HEK293T (cell line): ENCODE measurements around the gene SFPQ.
"Not testable (repeated sequence)": the region's sequence is repeated elsewhere in the genome, so short reads cannot be mapped to it uniquely, and the experiment has no call there.

Experiments
- ARNT ChIP-seq: fragments of 450-650 bp; IDR thresholded peaks from 2 replicates; pipeline ENCODE4 v1.6.1; 2017; ENCODE audit warnings: mild to moderate bottlenecking
- BHLHE40 ChIP-seq: fragments of 450-650 bp; IDR thresholded peaks from 2 replicates; pipeline ENCODE4 v1.6.1; 2016; ENCODE audit warnings: mild to moderate bottlenecking, moderate library complexity, borderline replicate concordance
- CTBP1 ChIP-seq: fragments of 450-650 bp; IDR thresholded peaks from 2 replicates; pipeline ENCODE4 v1.6.1; 2016; ENCODE audit warnings: borderline replicate concordance
- ELF4 ChIP-seq: fragments of 450-650 bp; IDR thresholded peaks from 2 replicates; pipeline ENCODE4 v1.6.1; 2017; ENCODE audit warnings: antibody characterized with exemption
- FOXA1 ChIP-seq: fragments of 450-650 bp; IDR thresholded peaks from 2 replicates; pipeline ENCODE4 v1.6.1; 2016; ENCODE audit warnings: mild to moderate bottlenecking
- FOXK2 ChIP-seq: fragments of 450-650 bp; IDR thresholded peaks from 2 replicates; pipeline ENCODE4 v1.6.1; 2016; ENCODE audit warnings: mild to moderate bottlenecking
- HDGF ChIP-seq: fragments of 450-650 bp; IDR thresholded peaks from 2 replicates; pipeline ENCODE4 v1.6.1; 2017; ENCODE audit warnings: antibody characterized with exemption, borderline replicate concordance
- NFRKB ChIP-seq: fragments of 450-650 bp; IDR thresholded peaks from 2 replicates; pipeline ENCODE4 v1.6.1; 2016; ENCODE audit warnings: mild to moderate bottlenecking, moderate library complexity
- SP1 ChIP-seq: fragments of 450-650 bp; IDR thresholded peaks from 2 replicates; pipeline ENCODE4 v1.6.1; 2017
- SUZ12 ChIP-seq: fragments of 450-650 bp; IDR thresholded peaks from 2 replicates; pipeline ENCODE4 v1.6.1; 2016; ENCODE audit warnings: mild to moderate bottlenecking
- ZNF384 ChIP-seq: fragments of 450-650 bp; IDR thresholded peaks from 2 replicates; pipeline ENCODE4 v1.6.1; 2016
- TF ChIP-seq, protein P1 (sequence below): fragments of 450-650 bp; IDR thresholded peaks from 2 replicates; pipeline ENCODE4 v1.6.1; 2016

DNA sequence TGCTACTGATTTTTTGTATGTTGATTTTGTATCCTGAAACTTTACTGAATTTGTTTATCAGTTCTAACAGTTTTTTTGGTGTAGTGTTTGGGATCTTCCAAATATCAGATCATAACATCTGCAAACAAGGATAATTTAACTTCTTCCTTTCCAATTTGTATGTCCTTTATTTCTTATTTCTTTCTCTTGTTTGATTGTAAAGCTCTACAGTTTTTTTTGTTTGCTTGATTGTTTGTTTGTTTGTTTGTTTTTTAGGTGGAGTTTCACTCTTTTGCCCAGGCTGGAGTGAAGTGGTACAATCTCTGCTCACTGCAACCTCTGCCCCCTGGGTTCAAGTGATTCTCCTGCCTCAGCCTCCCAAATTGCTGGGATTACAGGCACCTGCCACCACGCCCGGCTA is 43.8 kb upstream of the SFPQ start:
- not testable (repeated sequence) for TF ChIP-seq HDGF, BHLHE40, SP1, CTBP1, ELF4, FOXA1, ZNF384, ARNT, NFRKB, SUZ12, FOXK2
- TF ChIP-seq, protein P1, sequence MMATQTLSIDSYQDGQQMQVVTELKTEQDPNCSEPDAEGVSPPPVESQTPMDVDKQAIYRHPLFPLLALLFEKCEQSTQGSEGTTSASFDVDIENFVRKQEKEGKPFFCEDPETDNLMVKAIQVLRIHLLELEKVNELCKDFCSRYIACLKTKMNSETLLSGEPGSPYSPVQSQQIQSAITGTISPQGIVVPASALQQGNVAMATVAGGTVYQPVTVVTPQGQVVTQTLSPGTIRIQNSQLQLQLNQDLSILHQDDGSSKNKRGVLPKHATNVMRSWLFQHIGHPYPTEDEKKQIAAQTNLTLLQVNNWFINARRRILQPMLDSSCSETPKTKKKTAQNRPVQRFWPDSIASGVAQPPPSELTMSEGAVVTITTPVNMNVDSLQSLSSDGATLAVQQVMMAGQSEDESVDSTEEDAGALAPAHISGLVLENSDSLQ, result not testable (repeated sequence)
